GM18861 (cell line): ENCODE data around the gene APLN.
A peak's percentile ranks its signal among the peaks of the same experiment; 100 is the strongest.

Source experiments
- ATAC-seq: cut with Tn5 transposase; IDR thresholded peaks from one replicate; pipeline ENCODE4 v1.9.1; 2021; ENCODE audit not compliant: unreplicated experiment

The APLN gene

DNA sequence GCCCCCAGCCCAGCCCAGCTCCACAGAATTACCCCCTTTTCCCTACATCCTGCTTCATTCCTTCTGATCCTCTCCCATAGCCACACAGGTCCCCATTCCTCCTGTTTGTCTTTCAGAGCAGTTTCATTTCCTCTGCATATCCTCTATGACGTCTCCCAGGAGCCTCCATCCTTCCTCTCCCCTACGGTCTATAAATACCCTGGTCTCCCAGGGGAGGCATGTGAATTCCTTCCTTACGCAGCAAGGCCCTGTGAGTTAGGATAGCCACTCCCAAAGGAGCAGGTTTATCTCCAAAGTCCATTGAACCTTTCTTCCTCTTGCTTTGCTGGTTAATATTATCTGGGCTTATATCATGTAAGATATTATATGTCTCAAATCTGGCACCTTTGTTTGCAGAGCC lies 8.4 kb upstream of the APLN start:
- no peak for ATAC-seq

DNA sequence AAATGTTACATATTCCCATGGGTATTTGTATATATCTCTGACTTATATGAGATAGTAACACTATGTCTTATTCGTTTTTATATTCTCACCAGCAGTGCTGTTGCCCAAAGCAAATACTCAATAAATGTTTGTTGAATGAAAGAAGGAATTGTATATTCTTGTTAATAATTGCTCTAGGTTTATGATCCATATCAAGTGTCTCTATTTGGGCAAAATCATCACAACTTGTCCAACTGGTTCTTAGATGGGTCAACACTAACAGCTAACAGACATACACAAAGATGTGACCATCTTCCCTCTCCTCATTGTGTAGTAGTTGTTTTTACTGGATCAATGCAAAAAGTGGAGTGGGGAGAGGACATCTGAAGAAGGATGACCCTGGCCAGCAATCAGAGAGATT lies 6.6 kb upstream of the APLN start:
- ATAC-seq, result no peak

DNA sequence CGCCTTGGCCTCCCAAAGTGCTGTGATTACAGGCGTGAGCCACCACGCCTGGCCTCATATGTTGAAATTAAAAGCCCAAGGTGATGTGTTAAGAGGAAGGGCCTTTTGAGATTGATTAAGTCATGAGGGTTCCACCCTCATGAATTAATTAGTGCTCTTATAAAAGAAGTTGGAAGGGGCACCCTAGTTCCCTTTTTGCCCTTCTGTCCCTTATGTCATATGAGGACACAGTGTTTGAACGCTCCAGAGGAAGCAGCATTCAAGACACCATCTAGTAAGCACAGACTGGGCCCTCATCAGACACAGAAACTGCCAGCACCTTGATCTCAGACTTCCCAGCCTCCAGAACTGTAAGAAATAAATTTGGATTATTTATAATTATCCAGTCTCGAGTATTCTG lies 5.1 kb upstream of the APLN start:
- no peak for ATAC-seq

DNA sequence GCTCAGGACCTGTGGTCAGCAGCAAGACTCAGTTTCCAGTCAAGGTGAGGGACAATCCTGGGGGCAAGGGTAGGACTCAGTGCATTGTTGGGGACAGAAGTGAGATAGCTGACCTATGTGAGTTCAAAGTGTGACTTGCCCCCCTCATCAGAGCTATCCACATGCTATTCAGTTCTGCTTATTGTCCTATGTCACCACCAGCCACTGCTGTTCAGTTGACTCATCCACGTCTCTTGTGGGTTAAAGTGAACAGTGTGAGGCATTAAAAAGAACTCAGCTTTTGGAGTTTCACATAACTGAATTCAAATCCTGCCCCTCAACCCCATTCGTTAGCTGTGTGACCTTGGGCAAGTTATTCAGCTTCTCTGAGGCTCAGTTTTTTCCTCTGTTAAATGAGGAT lies 4.4 kb upstream of the APLN start:
- ATAC-seq, result no peak

DNA sequence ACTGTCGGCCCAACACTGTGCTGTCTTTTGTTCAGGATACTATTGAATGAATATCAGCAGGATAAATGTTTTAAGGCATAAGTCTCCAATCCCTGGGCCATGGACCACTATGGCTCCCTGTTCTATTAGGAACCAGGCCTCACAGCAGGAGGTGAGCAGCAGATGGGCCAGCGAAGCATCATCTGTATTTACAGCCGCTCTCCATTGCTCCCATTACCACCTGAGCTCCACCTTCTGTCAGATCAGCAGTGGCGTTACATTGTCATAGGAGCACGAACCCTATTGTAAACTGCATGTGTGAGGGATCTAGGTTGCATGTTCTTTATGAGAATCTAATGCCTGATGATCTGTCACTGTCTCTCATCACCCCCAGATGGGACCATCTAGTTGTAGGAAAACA lies 3.7 kb upstream of the APLN start:
- ATAC-seq, result no peak

DNA sequence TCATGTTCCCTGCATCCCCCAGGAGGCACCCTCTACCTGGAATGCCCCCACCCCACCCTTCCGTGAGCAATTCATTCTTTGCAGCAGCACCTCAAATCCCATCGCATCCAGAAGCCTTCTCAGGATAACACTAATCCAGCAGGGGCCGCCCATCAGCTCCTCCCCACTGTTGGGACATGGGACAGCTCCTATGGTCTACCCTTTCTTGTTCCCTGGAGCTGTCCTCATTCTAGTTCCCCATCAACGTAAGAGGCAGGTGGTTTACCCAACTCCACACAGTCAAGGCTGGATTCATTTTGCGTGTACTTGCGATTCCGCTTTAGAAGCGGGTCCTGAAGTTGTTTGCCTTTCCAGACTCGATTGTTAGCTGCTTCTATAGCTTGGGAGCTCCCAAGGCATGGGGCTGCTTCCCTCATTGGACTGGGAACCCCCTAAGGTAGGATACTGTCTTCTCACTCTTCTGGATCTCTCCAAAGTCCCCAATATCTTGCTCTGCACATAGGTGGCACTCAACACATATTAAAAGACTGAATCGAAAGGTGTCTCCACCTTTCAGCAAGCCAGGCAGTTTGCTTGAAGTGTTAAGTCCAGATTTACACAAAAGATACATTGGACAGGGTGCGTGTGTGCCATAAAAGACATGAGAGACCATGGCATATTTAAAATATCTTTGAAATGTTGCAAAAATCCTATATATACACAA lies 942 bp upstream of the APLN start:
- ATAC-seq, result no peak

DNA sequence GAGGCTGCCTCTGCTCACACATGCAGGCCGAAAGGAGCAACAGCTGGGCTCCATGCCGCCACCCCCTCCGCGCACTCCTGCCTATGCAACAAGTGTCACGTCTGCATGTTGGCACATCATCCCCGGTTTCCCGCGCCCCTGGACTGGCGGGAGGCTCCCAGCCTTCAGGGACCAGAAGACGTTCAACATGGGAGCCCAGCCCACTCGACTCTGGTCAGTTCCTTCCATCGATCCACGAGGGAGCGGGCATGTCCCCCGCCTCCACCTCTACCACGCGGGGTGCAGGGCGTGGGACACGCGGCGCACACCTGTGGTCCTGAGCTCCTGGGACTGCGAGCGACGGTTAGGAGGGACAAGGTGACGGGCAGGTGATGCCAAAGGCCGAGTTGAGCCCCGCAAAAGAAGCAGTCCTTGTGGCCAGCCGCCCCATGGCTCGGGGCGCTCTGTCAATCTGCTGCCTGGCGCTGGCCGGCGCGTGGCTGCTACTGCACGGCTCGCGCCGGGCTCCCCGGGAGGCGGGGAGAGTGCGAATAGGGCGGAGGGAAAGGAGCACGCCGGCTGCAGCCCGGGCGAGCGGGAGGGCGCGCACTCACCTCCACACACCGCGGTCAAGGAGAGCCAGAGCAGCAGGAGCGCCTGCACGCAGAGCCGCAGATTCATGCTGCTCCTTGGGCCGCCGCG lies 645 bp downstream of the APLN start:
- ATAC-seq, result peak; percentile 50

DNA sequence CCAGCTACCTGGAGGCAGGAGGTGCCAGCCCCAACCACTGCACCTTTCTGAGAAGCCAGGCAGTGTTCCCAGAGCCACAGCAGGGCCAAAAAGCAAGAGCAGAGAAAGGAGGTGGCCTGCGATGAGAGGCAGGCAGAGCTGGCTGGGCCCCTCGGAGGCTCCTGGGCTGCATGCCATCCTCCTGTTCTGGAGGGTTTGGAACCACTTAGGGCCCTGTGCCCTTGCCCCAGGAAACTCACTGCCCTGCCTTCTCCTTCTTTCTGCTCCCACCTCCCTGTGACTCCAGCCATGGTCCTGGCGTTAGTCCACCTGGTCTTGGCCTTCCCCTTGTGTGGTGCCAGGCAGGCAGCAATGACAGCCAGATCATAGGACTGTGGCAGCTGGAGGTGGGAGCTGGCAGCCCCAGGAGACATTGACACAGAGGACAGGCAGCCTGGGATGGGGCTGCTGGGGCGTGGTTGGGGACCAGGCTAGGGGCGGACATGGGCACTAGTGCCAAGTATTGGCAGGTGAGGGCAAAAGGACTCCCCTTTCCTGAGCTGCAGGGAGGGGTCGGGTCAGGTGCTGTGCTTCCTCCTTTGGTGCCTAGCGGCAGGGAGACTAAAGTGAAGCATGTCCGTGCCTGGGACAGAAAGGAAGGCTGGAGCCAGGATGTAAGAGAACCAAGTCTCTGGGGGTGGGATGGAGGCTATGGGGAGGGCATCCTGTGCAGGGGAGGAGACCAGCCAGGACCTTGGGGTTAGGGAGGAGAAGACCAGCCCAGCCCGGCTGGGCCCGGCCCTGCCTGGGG lies 1.4 kb downstream of the APLN start:
- ATAC-seq, result no peak

DNA sequence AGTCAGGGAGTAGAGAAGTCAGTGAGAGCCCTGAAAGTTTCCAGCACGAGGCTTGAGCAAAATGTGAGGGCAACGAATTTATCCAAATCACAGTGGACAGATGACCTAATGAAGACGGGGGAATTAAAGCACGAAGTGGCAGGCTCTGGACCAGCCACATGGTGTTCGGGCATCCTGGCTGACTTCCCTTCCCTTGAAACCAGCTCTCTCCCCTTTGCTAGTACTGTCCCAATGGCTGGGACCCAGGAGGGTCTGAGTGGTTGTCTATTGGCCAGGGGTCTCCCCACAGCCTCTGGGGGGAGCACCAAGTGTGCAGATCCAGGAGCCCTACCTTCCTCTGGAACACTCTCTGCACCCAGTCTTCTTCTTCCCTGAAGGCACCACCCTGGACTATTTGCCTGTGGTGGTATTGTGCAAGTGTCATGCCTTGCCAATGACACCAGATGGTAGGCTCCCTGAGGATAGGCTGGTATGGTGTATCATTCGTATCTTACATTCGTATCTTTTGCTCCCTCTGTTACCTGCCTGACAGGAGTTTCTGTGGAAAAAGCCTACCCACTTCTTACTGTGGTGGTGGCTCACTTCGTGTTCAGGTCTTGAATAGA lies 2.1 kb downstream of the APLN start:
- ATAC-seq, result no peak

DNA sequence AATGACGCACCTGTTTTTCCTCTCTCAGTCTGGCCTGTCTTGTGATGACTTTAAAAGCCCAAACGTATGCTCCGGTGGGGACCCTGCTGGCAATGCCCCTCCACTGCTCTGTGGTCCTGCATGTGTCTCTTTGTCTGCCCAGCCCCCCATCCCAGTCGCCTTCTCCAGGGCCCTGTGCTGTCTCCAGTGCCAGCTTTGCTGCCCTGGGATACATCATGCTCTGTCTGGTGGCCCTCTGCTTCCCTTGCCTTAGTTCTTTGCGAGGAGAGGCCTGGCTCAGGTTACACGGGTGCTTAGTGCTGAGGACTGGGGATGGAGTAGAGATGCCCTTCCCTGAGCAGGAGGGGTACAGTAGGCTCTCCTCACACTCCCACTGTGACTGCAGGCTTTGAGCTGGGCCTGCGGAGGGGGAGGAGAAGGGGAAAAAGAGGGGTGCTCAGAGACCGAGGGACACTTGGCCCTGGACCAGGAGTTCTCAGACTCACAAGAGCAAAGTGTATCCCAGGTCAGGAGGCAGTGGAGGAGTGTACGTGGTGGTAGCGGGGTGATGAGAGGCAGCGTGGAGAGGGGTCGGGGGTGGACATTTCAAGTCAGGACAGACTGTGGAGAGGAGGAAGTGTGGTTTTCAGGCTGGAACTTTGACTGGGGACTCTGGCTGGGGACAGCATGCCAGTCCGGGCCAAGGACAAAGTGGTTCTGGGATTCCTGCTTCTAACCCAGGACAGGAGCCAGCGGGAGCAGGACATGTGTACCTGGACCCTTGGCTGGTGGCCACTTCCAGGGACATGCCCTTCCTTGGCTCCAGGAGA lies 2.8 kb downstream of the APLN start:
- no peak for ATAC-seq

DNA sequence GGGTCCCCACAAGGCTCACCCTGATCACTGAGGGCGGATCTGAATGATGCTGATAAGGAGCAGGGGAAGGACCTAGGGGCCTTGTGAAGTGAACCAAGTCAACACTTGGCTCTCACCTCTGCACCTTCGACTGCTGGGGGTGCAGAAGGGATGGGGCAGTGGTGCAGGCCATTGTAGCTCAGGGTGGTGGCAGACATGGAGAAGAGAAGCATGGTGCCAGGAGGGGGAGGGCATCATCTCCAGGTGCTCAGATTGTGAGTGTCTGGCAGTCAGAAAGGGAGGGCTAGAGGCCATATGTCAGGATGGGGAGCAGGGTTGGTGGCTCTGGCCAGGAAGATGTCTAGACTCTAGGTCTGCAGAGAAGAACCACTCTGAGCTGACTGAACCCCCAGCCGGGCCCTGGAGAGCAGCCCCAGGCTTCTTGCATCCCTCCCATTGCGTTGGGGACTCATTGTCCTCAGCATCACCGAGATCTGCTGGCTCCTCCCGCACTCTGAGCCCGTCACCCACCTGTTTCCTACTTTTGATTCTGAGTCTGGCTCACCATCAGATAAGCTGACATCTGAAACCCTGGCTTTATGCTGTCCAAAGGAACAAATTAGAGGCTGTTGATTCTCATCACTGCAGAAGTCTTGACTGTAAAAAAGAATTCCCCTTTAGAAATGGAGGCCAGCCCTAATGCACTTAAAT lies 3.8 kb downstream of the APLN start:
- no peak for ATAC-seq

DNA sequence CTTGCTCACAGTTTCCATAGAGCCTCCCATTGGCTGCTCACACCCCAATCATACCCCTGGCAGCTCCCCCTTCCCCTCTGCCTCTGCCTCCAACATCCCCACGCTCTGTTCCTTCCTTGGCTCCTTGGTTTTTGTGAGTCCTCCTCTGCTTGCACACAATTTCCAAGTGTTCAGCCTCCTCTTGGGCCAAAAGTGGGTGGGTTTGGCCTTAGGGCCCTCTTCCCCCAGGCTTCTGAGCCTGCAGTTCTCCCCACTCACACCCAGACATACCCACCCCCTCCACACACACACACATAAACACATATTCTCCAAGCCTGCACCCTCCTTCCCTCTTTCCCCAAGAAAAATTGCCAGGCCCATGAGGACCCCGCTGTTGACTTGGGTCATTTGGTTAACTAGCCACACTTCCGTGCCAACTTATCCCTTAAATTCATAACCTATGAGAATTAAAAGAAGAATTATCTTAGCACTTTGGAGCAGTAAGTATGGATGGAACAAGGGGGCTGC lies 4.5 kb downstream of the APLN start:
- ATAC-seq, result no peak

DNA sequence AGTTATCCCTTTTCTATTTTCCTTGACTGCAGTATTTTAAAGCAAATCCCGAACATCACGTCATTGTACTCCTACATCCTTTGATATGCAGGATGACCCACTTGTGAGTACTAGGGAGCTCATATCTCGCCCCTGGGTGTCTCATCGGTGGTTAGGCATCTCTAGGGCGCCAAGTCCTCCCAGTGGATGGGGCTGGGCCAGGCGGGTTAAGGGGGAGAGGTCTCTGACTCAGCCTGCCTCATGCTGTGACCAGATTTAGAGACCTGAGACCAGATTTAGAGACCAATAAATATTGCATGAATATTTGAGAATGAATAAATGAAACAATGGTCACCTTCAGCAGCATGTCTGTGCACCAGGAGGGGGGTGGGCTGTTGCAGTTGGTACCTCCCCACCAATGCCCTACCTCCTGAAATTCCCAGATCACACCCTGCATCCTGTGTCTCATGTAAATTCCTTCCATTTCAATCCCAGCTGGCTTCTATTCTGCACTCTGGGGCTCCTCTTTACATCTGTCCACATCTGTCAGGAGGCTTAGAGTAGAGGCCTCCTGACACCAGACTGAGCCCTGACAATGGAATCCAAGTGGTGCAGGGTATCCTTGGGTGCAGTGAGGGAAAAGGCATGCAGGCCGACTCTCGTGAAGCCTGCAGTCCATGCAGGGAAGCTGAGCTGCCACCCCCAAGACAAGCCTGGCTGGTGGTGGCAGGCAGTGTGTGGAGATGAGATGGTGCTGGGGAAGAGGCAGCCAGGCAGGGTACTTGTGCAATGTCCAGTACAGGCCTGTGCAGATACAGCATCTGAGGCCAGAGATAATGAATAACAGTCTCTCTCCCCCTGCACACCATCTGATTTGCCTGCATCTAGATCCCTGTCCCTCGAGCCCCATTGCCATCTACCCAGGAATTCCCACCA lies 5.2 kb downstream of the APLN start:
- no peak for ATAC-seq

DNA sequence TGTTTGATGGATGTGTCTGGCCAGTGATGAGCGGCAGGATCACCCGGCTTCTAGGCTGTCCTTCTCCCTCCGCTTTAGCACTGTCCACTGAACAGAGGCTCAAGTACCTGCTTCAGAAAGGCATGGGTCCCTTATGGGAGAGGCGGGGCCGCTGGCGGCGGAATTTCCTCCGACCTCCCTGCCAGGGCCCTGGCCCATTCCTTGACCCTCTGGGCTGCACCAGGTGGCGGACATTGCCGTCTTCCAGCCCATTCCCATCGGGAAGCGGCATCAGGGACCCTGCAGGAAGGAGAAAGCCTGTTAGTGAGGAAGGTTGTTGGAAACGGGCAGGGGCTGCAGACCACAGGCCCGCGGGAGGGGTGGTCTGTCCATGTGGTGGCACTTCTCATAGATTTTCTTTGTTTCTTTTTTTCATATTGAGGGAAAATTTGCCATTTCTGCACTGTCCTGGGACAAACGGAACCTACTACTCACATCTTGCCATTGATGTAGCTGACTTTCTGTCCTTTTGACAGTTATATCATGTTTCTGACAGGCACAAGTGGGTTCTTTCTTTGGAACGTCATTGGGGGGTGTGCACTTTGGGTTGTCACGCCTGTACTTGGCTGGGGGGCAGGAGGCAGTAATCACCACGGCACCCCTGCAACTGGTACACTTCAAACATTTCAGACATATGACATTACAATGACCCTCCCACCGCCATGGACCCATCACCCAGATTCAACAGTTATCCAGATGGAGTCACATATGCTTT lies 6.1 kb downstream of the APLN start:
- ATAC-seq, result no peak

DNA sequence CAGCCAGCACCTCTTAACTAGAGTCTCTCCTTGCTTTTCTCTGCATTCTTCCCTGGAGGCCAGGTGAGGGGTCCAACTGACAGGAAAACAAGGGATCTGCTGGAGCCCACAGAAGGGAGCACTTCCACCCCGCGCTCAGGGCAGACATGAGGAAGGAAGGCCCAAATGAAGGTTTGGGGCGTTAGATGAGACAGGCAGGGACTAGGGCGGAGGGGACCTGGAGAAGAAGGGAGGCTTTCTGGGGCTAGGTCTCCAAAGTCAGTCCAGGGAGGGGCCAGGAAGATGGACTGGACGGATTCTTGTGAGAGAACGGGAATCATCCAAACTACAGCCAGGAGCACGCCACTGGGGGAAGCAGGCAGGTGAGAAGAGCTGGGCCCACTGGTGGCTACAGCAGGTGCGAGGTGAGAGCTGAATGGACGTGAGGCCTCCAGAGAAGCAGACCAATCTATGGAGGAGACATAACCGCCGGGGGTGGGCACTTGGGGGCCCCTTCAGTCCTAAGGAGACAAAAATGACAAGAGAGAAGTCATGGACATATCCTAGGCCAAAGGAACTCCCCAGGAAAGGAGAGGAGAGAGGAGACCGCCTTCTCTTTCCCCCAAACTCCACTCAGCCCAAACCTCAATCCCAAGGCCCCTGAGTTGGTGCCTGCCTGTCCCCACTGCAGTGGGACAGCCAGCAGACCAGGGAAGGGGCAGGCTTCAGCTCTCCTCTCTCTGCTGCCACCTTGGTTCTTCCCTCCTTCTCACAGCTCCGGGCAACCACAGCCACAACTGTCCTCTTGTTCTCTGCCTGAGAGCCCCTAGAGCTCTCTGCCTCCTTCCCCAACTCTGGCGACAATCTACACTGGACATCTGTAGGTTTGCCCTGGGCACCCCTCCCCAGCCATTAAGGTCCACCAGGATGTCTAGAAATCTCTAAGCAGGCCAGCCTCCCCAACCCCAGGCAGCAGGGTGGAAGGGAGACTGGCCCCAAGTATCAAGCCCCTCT lies 7.0 kb downstream of the APLN start:
- no peak for ATAC-seq

DNA sequence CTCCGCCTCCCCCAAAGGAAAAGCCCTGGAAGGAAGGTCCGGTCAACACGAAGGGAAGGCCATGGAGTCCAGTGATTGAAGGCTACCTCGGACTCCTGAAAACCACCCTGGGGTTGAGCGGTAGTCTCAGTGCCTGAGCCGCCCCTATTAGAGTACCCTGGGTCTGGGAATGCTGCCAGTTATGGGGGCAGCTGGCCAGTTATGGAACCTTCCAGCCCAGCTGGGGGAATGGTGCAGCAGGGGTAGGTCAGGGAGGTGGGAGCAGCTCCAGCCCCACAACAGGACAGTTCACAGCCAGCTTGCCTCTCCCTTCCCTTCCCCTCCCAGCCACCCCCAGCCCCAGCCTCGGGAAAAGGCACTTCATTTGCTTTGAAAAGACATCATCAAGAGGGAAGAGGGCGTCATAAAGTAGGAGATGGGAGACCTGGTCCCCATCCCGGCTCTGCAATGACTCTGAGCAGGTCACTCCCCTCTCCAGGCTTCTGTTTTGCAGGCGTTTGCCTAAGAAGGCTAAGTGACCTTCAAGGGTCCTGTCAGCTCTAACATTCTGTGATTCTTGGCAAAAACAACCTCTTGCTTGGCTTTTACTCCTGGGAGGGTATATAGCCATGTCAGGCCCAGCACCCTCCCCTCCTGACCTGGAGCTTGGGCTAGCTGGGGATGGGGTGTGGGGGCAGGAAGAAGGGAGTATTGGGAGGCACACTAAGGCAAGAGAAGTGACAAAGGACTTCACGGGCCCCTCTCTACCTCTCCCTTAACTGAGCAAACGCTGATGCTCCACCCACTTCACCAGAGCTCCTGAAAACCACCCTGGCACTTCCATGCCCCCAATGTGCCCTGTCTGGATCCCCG lies 8.0 kb downstream of the APLN start:
- ATAC-seq, result no peak
